Caco-2 (cell line): Measurements from ENCODE around the gene TERC. TPM values are rescaled to one million over a fixed set of nuclear protein-coding genes. Genes with fewer than 3 reads are reported as not detected.

Experiments used
- BruUV-seq: library from RNA; stranded (reverse); fragments of 400-500 nt; replicated peaks from 2 replicates; lab custom pipeline; 2021; lab: Mats Ljungman, UMichigan
- CTCF ChIA-PET: fragments of 300-600 bp; sonication (Branson Sonifier 250); formaldehyde crosslinking; loops from one replicate; lab custom pipeline; 2022; ENCODE audit warnings: antibody characterized with exemption; lab: Charles Lee
- POLR2A ChIA-PET: fragments of 300-600 bp; sonication (Branson Sonifier 250); formaldehyde crosslinking; loops from one replicate; lab custom pipeline; 2022; ENCODE audit warnings: antibody characterized with exemption; lab: Charles Lee
- DNase-seq, 2 experiments: peaks; one replicate each; pipeline versions ENCODE4 v3.0.0 to v3.0.0-alpha.2; 2020 to 2022
- H3K27me3 ChIP-seq: replicated peaks from 2 replicates; pipeline ENCODE4 v1.6.0; 2011; ENCODE audit warnings: low read length; ENCODE audit not compliant: control insufficient read depth, insufficient read depth
- H3K36me3 ChIP-seq: 2 replicates; pipeline ENCODE4 v1.5.1; 2011; ENCODE audit warnings: low read length; ENCODE audit not compliant: control insufficient read depth, insufficient read depth
- H3K4me1 ChIP-seq: fragments of 250-450 bp; sonication (Bioruptor Pico); 2 replicates; pipeline ENCODE4 v1.5.1; 2020; ENCODE audit warnings: mild to moderate bottlenecking
- H3K4me3 ChIP-seq: 2 replicates; pipeline ENCODE4 v1.5.1; 2011; ENCODE audit warnings: low read depth, mild to moderate bottlenecking, control low read depth, low read length
- H3K9me3 ChIP-seq: fragments of 250-450 bp; sonication (Bioruptor Pico); 2 replicates; pipeline ENCODE4 v1.5.1; 2020; ENCODE audit warnings: mild to moderate bottlenecking, moderate library complexity
- H3K27ac Mint-ChIP-seq: one replicate; pipeline ENCODE4 v1.8.0; 2022; ENCODE audit warnings: mixed read lengths; ENCODE audit not compliant: unreplicated experiment
- H3K27me3 Mint-ChIP-seq: one replicate; pipeline ENCODE4 v1.8.0; 2022; ENCODE audit warnings: mixed read lengths; ENCODE audit not compliant: insufficient read depth, unreplicated experiment
- H3K36me3 Mint-ChIP-seq: one replicate; pipeline ENCODE4 v1.8.0; 2022; ENCODE audit warnings: mild to moderate bottlenecking, mixed read lengths; ENCODE audit not compliant: insufficient read depth, unreplicated experiment
- H3K4me1 Mint-ChIP-seq: one replicate; pipeline ENCODE4 v1.8.0; 2022; ENCODE audit warnings: low read depth, mixed read lengths; ENCODE audit not compliant: unreplicated experiment
- H3K4me3 Mint-ChIP-seq: one replicate; pipeline ENCODE4 v1.8.0; 2022; ENCODE audit warnings: mild to moderate bottlenecking, moderate library complexity, mixed read lengths; ENCODE audit not compliant: unreplicated experiment
- H3K9me3 Mint-ChIP-seq: one replicate; pipeline ENCODE4 v1.8.0; 2022; ENCODE audit warnings: mixed read lengths; ENCODE audit not compliant: unreplicated experiment
- CTCF ChIP-seq, 2 experiments: fragments of 200-600 bp in 1 of 2; IDR thresholded peaks; 1 replicate in 1 of 2; 2 replicates in 1 of 2; pipeline versions ENCODE4 v1.5.1 to v1.8.0; 2011 to 2022; ENCODE audit warnings: antibody characterized with exemption in 1 of 2, control low read depth in 1 of 2, inconsistent platforms in 1 of 2, low read depth in 1 of 2, low read length in 1 of 2, mild to moderate bottlenecking in 1 of 2, moderate library complexity in 1 of 2; ENCODE audit not compliant: insufficient read depth in 1 of 2, severe bottlenecking in 1 of 2, unreplicated experiment in 1 of 2
- intact Hi-C: fragments of 100-400 bp; cut with micrococcal nuclease; formaldehyde crosslinking; loops from one replicate; pipeline ENCODE4 v1.10.0; 2022; ENCODE audit not compliant: unreplicated experiment
- total RNA-seq: library from RNA; stranded (reverse); gene quantifications from 2 replicates; pipeline ENCODE4 v1.2.3, GENCODE V29; 2022

The TERC gene
- total RNA-seq, 1 experiment from 2014 or later: 17.1 TPM

GRCh38 chr3:169787120-169787519 is 22.3 kb upstream of the TERC start:
- Mint-ChIP-seq H3K9me3 (no peaks in the 10 kb centered on the region), H3K27ac (no peak overlapping the region), H3K4me1 (no peaks in the 10 kb centered on the region), H3K36me3 (peaks cover 24% of the 10 kb centered on the region), H3K4me3 (no peak overlapping the region), H3K27me3 (no peaks in the 10 kb centered on the region)
- intact Hi-C loops: no loop called here
- POLR2A ChIA-PET: no interaction called here
- Histone ChIP-seq H3K4me1 (no peaks in the 10 kb centered on the region), H3K4me3 (no peak overlapping the region), H3K9me3 (no peaks in the 10 kb centered on the region), H3K36me3 (no peaks in the 10 kb centered on the region; the same call in 1 of the 2 replicates), H3K27me3 (no peaks in the 10 kb centered on the region)
- CTCF ChIA-PET: no interaction called here
- BruUV-seq: no TSS peak
- TF ChIP-seq CTCF (IDR thresholded peaks at IDR 0.05; ENCODE audit: insufficient read depth in 1 of 2, low read depth in 1 of 2, low read length in 1 of 2, severe bottlenecking in 1 of 2, unreplicated experiment in 1 of 2): no peak
- no peak for DNase-seq

- Mint-ChIP-seq H3K4me1 (no peaks in the 10 kb centered on the region), H3K27me3 (no peaks in the 10 kb centered on the region), H3K4me3 (no peak overlapping the region), H3K9me3 (no peaks in the 10 kb centered on the region), H3K27ac (no peak overlapping the region), H3K36me3 (peaks cover 57% of the 10 kb centered on the region)
- BruUV-seq: no TSS peak
- ChIA-PET POLR2A (no interaction called here), CTCF (no interaction called here)
- intact Hi-C loops: no loop called here
- TF ChIP-seq CTCF (IDR thresholded peaks at IDR 0.05; ENCODE audit: insufficient read depth in 1 of 2, low read depth in 1 of 2, low read length in 1 of 2, severe bottlenecking in 1 of 2, unreplicated experiment in 1 of 2): no peak
- Histone ChIP-seq H3K9me3 (no peaks in the 10 kb centered on the region), H3K4me1 (no peaks in the 10 kb centered on the region), H3K27me3 (no peaks in the 10 kb centered on the region), H3K36me3 (no peaks in the 10 kb centered on the region; the same call in 1 of the 2 replicates), H3K4me3 (no peak overlapping the region)
- DNase-seq: no peak
These were observed 16.5 kb upstream of the TERC start for GRCh38 chr3:169781209-169781855.

GRCh38 chr3:169780742-169781141 is 15.9 kb upstream of the TERC start:
- H3K27me3 ChIP-seq: no peaks in the 10 kb centered on the region
- H3K4me3 Mint-ChIP-seq: no peak overlapping the region
- no peak overlapping the region for H3K27ac Mint-ChIP-seq
- no peaks in the 10 kb centered on the region for H3K4me1 ChIP-seq
- H3K36me3 Mint-ChIP-seq: peaks cover 54% of the 10 kb centered on the region
- TF ChIP-seq CTCF (IDR thresholded peaks at IDR 0.05; ENCODE audit: insufficient read depth in 1 of 2, low read depth in 1 of 2, low read length in 1 of 2, severe bottlenecking in 1 of 2, unreplicated experiment in 1 of 2): no peak
- no peaks in the 10 kb centered on the region for H3K4me1 Mint-ChIP-seq
- no peaks in the 10 kb centered on the region for H3K27me3 Mint-ChIP-seq
- BruUV-seq: no TSS peak
- intact Hi-C loops: no loop called here
- no peaks in the 10 kb centered on the region for H3K9me3 ChIP-seq
- DNase-seq: no peak
- no peaks in the 10 kb centered on the region for H3K36me3 ChIP-seq
- ChIA-PET CTCF (no interaction called here), POLR2A (no interaction called here)
- no peak overlapping the region for H3K4me3 ChIP-seq
- H3K9me3 Mint-ChIP-seq: no peaks in the 10 kb centered on the region
